Epithelial cell of proximal tubule (primary cell): ENCODE data around the gene DRG2. TPM values are rescaled to one million over a fixed set of nuclear protein-coding genes. Genes with fewer than 3 reads are reported as not detected.

Experiments used
- DNase-seq: peaks from one replicate; pipeline ENCODE4 v3.0.0-alpha.2; 2011; ENCODE audit warnings: low read depth
- H3K4me3 ChIP-seq: 2 replicates; pipeline ENCODE4 v1.5.1; 2011; ENCODE audit warnings: low read depth, mild to moderate bottlenecking, low read length
- CTCF ChIP-seq: conservative IDR thresholded peaks from 2 replicates; pipeline ENCODE4 v1.5.1; 2012; ENCODE audit warnings: low read depth, mild to moderate bottlenecking, low read length
- total RNA-seq: library from RNA; depleted of rRNA; stranded (reverse); fragments of >200 nt; gene quantifications from 2 replicates; pipeline ENCODE4 v1.2.3, GENCODE V29; 2015

DRG2 gene
- total RNA-seq, 1 donor from 2014 or later, result 35.3 TPM

GRCh38 chr17:18064053-18064452 lies 23.7 kb upstream of the DRG2 start:
- no peak overlapping the region for H3K4me3 ChIP-seq
- no peak for DNase-seq
- no peak for TF ChIP-seq CTCF

GRCh38 chr17:18065546-18065945 lies 22.2 kb upstream of the DRG2 start:
- no peak overlapping the region for H3K4me3 ChIP-seq
- TF ChIP-seq CTCF, result no peak
- DNase-seq, result no peak

GRCh38 chr17:18066866-18067265 lies 20.9 kb upstream of the DRG2 start:
- no peak for DNase-seq
- no peak for TF ChIP-seq CTCF
- H3K4me3 ChIP-seq, result no peak overlapping the region

GRCh38 chr17:18069101-18069500 lies 18.6 kb upstream of the DRG2 start:
- DNase-seq, result no peak
- H3K4me3 ChIP-seq, result no peak overlapping the region
- no peak for TF ChIP-seq CTCF

- TF ChIP-seq CTCF, result no peak
- DNase-seq, result no peak
- no peak overlapping the region for H3K4me3 ChIP-seq
Observed at GRCh38 chr17:18070861-18071340, 16.8 kb upstream of the DRG2 start.

- H3K4me3 ChIP-seq, result no peak overlapping the region
- no peak for TF ChIP-seq CTCF
- no peak for DNase-seq
Observed at GRCh38 chr17:18071751-18072150, 16.0 kb upstream of the DRG2 start.

- no peak for DNase-seq
- TF ChIP-seq CTCF, result no peak
- H3K4me3 ChIP-seq, result no peak overlapping the region
Observed at GRCh38 chr17:18074566-18075272, 13.0 kb upstream of the DRG2 start.
